Parathyroid adenoma (tissue), 2 donors: ENCODE measurements around the gene NDST1.
A peak's percentile ranks its signal among the peaks of the same experiment; 100 is the strongest.

Experiments used
- H2AFZ ChIP-seq: fragments of 300-600 bp; sonication (generic); one replicate; pipeline ENCODE4 v1.7.0; 2017; ENCODE audit warnings: antibody characterized with exemption, mild to moderate bottlenecking
- H3K27ac ChIP-seq: fragments of 300-600 bp; sonication (generic); one replicate; pipeline ENCODE4 v1.7.0; 2017
- H3K27me3 ChIP-seq: fragments of 300-600 bp; sonication (generic); one replicate; pipeline ENCODE4 v1.7.0; 2017; ENCODE audit warnings: low read length; ENCODE audit not compliant: control insufficient read depth, insufficient read depth
- H3K36me3 ChIP-seq: fragments of 300-600 bp; sonication (generic); one replicate; pipeline ENCODE4 v1.7.0; 2017; ENCODE audit warnings: low read length; ENCODE audit not compliant: control insufficient read depth, insufficient read depth
- H3K4me1 ChIP-seq: fragments of 300-600 bp; sonication (generic); one replicate; pipeline ENCODE4 v1.7.0; 2017; ENCODE audit warnings: control low read depth
- H3K4me2 ChIP-seq: fragments of 300-600 bp; sonication (generic); one replicate; pipeline ENCODE4 v1.7.0; 2017; ENCODE audit warnings: low read length
- H3K4me3 ChIP-seq: fragments of 300-600 bp; sonication (generic); one replicate; pipeline ENCODE4 v1.7.0; 2017; ENCODE audit warnings: low read depth, low read length
- H3K79me2 ChIP-seq: fragments of 300-600 bp; sonication (generic); one replicate; pipeline ENCODE4 v1.7.0; 2017; ENCODE audit warnings: control low read depth
- H3K9ac ChIP-seq: fragments of 300-600 bp; sonication (generic); one replicate; pipeline ENCODE4 v1.7.0; 2017; ENCODE audit warnings: mild to moderate bottlenecking
- H3K9me3 ChIP-seq: fragments of 300-600 bp; sonication (generic); one replicate; pipeline ENCODE4 v1.7.0; 2017; ENCODE audit warnings: low read length; ENCODE audit not compliant: control insufficient read depth
- CTCF ChIP-seq: fragments of 300-600 bp; sonication (generic); IDR thresholded peaks from one replicate; pipeline ENCODE4 v1.7.0; 2017; ENCODE audit warnings: antibody characterized with exemption, mild to moderate bottlenecking
- donor health status: primary hyperparathyroidism.

The NDST1 gene

GRCh38 chr5:150500905-150501304, 7.0 kb upstream of the NDST1 start:
- Histone ChIP-seq H3K79me2 (peaks cover 40% of the 10 kb centered on the region), H3K36me3 (no peaks in the 10 kb centered on the region), H3K4me1 (peaks cover 66% of the 10 kb centered on the region), H3K27ac (peak overlapping the region; percentile 74), H3K27me3 (no peaks in the 10 kb centered on the region), H2AFZ (no peak overlapping the region), H3K9ac (no peak overlapping the region), H3K4me3 (peak overlapping the region; percentile 8), H3K9me3 (no peaks in the 10 kb centered on the region), H3K4me2 (peak overlapping the region; percentile 47)
- no peak for TF ChIP-seq CTCF

GRCh38 chr5:150502106-150502505, 5.8 kb upstream of the NDST1 start:
- Histone ChIP-seq H3K4me2 (no peak overlapping the region), H3K27ac (no peak overlapping the region), H3K4me1 (peaks cover 71% of the 10 kb centered on the region), H3K36me3 (no peaks in the 10 kb centered on the region), H2AFZ (no peak overlapping the region), H3K79me2 (peaks cover 47% of the 10 kb centered on the region), H3K9me3 (no peaks in the 10 kb centered on the region), H3K9ac (no peak overlapping the region), H3K27me3 (no peaks in the 10 kb centered on the region), H3K4me3 (no peak overlapping the region)
- TF ChIP-seq CTCF = no peak

- Histone ChIP-seq H3K4me2 (no peak overlapping the region), H3K4me1 (peaks cover 71% of the 10 kb centered on the region), H3K36me3 (no peaks in the 10 kb centered on the region), H3K9ac (no peak overlapping the region), H3K4me3 (no peak overlapping the region), H3K27me3 (no peaks in the 10 kb centered on the region), H3K9me3 (no peaks in the 10 kb centered on the region), H3K79me2 (peaks cover 51% of the 10 kb centered on the region), H3K27ac (no peak overlapping the region), H2AFZ (no peak overlapping the region)
- no peak for TF ChIP-seq CTCF
Measured at GRCh38 chr5:150502847-150503246, 5.1 kb upstream of the NDST1 start.

- Histone ChIP-seq H3K4me1 (peaks cover 71% of the 10 kb centered on the region), H3K36me3 (no peaks in the 10 kb centered on the region), H3K9me3 (no peaks in the 10 kb centered on the region), H3K4me3 (no peak overlapping the region), H2AFZ (no peak overlapping the region), H3K9ac (no peak overlapping the region), H3K4me2 (no peak overlapping the region), H3K27me3 (no peaks in the 10 kb centered on the region), H3K27ac (peak overlapping the region; percentile 66), H3K79me2 (peaks cover 53% of the 10 kb centered on the region)
- TF ChIP-seq CTCF = no peak
Measured at GRCh38 chr5:150503386-150503785, 4.5 kb upstream of the NDST1 start.

- H2AFZ ChIP-seq = no peak overlapping the region
- no peak for TF ChIP-seq CTCF
- H3K79me2 ChIP-seq = peaks cover 53% of the 10 kb centered on the region
- no peaks in the 10 kb centered on the region for H3K9me3 ChIP-seq
- H3K27me3 ChIP-seq = no peaks in the 10 kb centered on the region
- H3K4me2 ChIP-seq = peak overlapping the region; percentile 5
- H3K4me1 ChIP-seq = peaks cover 71% of the 10 kb centered on the region
- H3K9ac ChIP-seq = no peak overlapping the region
- no peaks in the 10 kb centered on the region for H3K36me3 ChIP-seq
- no peak overlapping the region for H3K4me3 ChIP-seq
- peak overlapping the region; percentile 66 for H3K27ac ChIP-seq
Measured at GRCh38 chr5:150503977-150504620, 3.8 kb upstream of the NDST1 start.
